ENCODE results near the gene PPM1B.

Gene PPM1B

DNA sequence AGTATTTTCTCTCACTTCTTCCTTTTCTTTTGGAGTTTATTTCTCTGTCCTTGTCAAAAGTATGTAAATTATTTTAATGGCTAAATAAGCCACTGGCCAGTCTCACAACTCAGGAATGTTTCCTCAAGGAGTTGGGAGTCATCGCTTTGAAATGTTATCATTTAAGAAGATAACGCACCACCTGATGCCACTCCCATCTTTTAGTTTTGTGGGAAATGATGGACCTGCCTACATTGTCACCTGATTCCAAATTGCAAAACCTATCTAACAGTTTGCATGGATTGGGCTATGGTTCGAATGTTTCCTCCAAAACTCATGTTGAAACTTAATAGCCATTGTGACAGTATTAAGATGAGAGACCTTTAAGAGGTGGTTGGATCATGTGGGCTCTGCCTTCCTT is 32.4 kb upstream of the PPM1B start:
- Histone ChIP-seq H3K36me3 (ENCODE audit: insufficient read depth, low read depth, low read length) (no peaks in the 10 kb centered on the region), H3K4me1 (ENCODE audit: insufficient read depth, low read length) (peaks cover 33% of the 10 kb centered on the region), H3K4me3 (ENCODE audit: low read length) (peak overlapping the region; percentile 1; the same call in 1 of the 2 replicates), H3K27me3 (ENCODE audit: insufficient read depth, low read length) (no peaks in the 10 kb centered on the region), H3K9ac (ENCODE audit: low read depth, low read length) (peak overlapping the region; percentile 65), H3K9me3 (ENCODE audit: insufficient read depth, low read depth, low read length) (no peaks in the 10 kb centered on the region), H3K27ac (ENCODE audit: low read length) (peak overlapping the region; percentile 99)

DNA sequence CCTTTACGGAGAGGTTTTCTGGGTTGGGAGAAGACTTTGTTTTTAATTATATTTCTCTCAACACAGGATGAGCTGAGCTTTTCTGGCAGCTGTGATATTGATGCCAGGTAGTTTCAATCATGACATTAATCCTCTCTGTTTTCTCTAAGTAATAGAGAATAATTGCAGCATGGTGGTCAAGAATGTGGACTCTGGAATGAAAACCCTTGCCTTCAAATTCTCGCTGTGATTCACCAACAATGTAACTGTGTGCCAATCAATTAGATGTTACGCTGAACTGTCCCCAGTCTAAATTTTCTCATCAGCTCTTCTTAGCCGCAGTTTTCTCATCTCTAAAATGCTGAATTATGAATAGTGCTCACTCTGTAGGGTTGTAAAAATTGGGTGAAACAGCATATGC is 31.6 kb upstream of the PPM1B start:
- no peaks in the 10 kb centered on the region for H3K27me3 ChIP-seq (ENCODE audit: insufficient read depth, low read length)
- H3K9ac ChIP-seq (ENCODE audit: low read depth, low read length): peak overlapping the region; percentile 65; the same call in 1 of the 2 replicates
- peak overlapping the region; percentile 99 for H3K27ac ChIP-seq (ENCODE audit: low read length)
- no peaks in the 10 kb centered on the region for H3K9me3 ChIP-seq (ENCODE audit: insufficient read depth, low read depth, low read length)
- H3K4me1 ChIP-seq (ENCODE audit: insufficient read depth, low read length): peaks cover 33% of the 10 kb centered on the region
- no peak overlapping the region for H3K4me3 ChIP-seq (ENCODE audit: low read length)
- no peaks in the 10 kb centered on the region for H3K36me3 ChIP-seq (ENCODE audit: insufficient read depth, low read depth, low read length)

DNA sequence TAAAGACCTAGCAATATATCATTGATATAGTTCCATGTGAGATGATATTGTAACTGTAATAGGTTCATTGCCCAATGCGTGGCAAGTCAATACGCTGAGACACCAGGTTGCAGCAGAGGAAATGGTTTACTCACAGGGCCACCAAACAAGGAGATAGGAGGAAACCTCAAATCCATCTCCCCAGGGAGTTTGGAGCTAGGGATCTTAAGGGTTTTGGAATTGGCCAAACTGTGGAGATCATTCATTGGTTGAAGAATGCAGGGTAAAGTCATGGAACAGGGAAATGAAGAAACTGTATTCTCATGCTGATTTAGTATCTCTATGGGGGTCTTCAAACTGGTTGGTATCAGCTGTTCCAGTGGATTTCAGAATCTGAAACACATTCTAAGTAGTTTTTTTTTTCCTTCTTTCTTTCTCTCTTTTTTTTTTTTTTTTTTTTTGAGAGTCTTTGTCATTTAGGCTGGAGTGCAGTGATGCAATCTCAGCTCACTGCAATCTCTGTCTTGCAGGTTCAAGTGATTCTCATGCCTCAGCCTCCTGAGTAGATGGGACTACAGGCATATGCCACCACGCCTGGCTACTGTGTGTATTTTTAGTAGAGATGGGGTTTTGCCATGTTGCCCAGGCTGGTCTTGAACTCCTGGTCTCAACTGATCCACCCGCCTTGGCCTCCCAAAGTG is 30.7 kb upstream of the PPM1B start:
- H3K4me1 ChIP-seq (ENCODE audit: insufficient read depth, low read length): peaks cover 33% of the 10 kb centered on the region
- peak overlapping the region; percentile 99 for H3K27ac ChIP-seq (ENCODE audit: low read length)
- H3K27me3 ChIP-seq (ENCODE audit: insufficient read depth, low read length): no peaks in the 10 kb centered on the region
- H3K9me3 ChIP-seq (ENCODE audit: insufficient read depth, low read depth, low read length): no peaks in the 10 kb centered on the region
- H3K36me3 ChIP-seq (ENCODE audit: insufficient read depth, low read depth, low read length): no peaks in the 10 kb centered on the region
- peak overlapping the region; percentile 27 for H3K4me3 ChIP-seq (ENCODE audit: low read length)
- peak overlapping the region; percentile 63; the same call in 1 of the 2 replicates for H3K9ac ChIP-seq (ENCODE audit: low read depth, low read length)

- H3K9ac ChIP-seq (ENCODE audit: low read depth, low read length): no peak overlapping the region
- no peak overlapping the region for H3K27ac ChIP-seq (ENCODE audit: low read length)
- H3K4me1 ChIP-seq (ENCODE audit: insufficient read depth, low read length): peaks cover 38% of the 10 kb centered on the region
- H3K36me3 ChIP-seq (ENCODE audit: insufficient read depth, low read depth, low read length): no peaks in the 10 kb centered on the region
- no peak overlapping the region for H3K4me3 ChIP-seq (ENCODE audit: low read length)
- H3K9me3 ChIP-seq (ENCODE audit: insufficient read depth, low read depth, low read length): no peaks in the 10 kb centered on the region
- no peaks in the 10 kb centered on the region for H3K27me3 ChIP-seq (ENCODE audit: insufficient read depth, low read length)
Observed at GRCh38 chr2:44139741-44140140, 28.9 kb upstream of the PPM1B start.

DNA sequence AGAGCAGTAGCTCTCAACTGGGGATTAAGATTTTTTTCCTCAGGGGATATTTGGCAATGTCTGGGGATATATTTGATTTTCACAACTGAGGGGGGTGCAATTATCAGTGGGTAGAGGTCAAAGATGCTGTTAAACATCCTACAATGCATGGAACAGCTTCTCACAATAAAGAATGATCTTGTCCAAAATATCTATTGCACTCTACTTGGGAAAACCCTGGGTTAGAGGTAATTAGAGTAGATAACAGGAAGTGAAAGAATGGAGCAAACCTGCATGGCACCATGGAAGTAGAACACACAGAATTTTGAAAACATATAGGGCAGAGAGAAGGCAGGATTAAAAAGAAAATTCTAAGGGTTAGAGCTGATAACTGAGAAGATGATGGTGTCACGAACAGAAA is 26.4 kb upstream of the PPM1B start:
- Histone ChIP-seq H3K27me3 (ENCODE audit: insufficient read depth, low read length) (no peaks in the 10 kb centered on the region), H3K9ac (ENCODE audit: low read depth, low read length) (no peak overlapping the region), H3K4me3 (ENCODE audit: low read length) (no peak overlapping the region), H3K27ac (ENCODE audit: low read length) (no peak overlapping the region), H3K9me3 (ENCODE audit: insufficient read depth, low read depth, low read length) (no peaks in the 10 kb centered on the region), H3K36me3 (ENCODE audit: insufficient read depth, low read depth, low read length) (no peaks in the 10 kb centered on the region), H3K4me1 (ENCODE audit: insufficient read depth, low read length) (peaks cover 19% of the 10 kb centered on the region; the same call in 1 of the 2 replicates)

- no peak overlapping the region for H3K27ac ChIP-seq (ENCODE audit: low read length)
- no peak overlapping the region for H3K4me3 ChIP-seq (ENCODE audit: low read length)
- H3K27me3 ChIP-seq (ENCODE audit: insufficient read depth, low read length): no peaks in the 10 kb centered on the region
- no peaks in the 10 kb centered on the region for H3K36me3 ChIP-seq (ENCODE audit: insufficient read depth, low read depth, low read length)
- H3K9ac ChIP-seq (ENCODE audit: low read depth, low read length): no peak overlapping the region
- H3K9me3 ChIP-seq (ENCODE audit: insufficient read depth, low read depth, low read length): no peaks in the 10 kb centered on the region
- peaks cover 7% of the 10 kb centered on the region; the same call in 1 of the 2 replicates for H3K4me1 ChIP-seq (ENCODE audit: insufficient read depth, low read length)
Observed at GRCh38 chr2:44143701-44144100, 25.0 kb upstream of the PPM1B start.

DNA sequence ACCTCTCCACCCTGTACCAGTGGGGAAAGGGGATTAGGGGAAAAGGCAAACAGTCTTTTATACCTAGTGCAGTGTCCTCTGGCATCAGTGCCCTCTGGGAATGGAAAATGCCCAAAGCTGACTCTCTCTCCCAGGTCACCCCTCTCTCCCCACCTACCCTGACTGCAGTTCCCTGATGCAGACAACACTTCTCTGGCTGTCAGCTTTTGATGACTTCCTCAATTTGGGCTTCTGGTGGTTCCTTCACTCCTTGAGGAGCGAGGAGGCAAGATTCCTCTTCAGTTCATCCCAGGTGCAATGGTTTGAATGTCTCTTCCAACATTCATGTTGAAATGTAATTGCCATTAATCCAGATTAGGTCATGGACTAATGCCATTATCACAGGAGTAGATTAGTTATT is 19.7 kb upstream of the PPM1B start:
- Histone ChIP-seq H3K9ac (ENCODE audit: low read depth, low read length) (no peak overlapping the region), H3K36me3 (ENCODE audit: insufficient read depth, low read depth, low read length) (no peaks in the 10 kb centered on the region), H3K9me3 (ENCODE audit: insufficient read depth, low read depth, low read length) (no peaks in the 10 kb centered on the region)

DNA sequence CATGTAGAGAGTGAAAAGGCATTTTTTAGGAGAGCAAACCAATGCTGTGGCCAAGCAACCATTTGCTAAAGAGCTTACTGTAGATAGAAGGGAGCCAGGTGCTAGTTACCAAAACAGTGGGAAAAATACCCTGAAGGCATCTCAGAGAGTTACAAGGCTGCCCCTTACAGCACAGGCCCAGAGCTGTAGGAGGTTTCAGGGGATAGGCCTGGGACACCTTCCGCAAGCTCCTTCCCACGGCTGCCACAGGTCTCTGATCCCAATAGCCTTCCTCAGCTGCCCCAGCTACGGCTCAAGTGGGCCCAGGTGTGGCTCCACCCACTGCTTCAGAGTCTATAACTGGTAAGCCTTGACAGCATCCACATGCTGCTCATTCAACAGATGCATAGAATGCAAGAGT is 18.2 kb upstream of the PPM1B start:
- Histone ChIP-seq H3K36me3 (ENCODE audit: insufficient read depth, low read depth, low read length) (no peaks in the 10 kb centered on the region), H3K27ac (ENCODE audit: low read length) (no peak overlapping the region), H3K27me3 (ENCODE audit: insufficient read depth, low read length) (no peaks in the 10 kb centered on the region), H3K9ac (ENCODE audit: low read depth, low read length) (no peak overlapping the region), H3K4me3 (ENCODE audit: low read length) (no peak overlapping the region), H3K4me1 (ENCODE audit: insufficient read depth, low read length) (no peaks in the 10 kb centered on the region), H3K9me3 (ENCODE audit: insufficient read depth, low read depth, low read length) (no peaks in the 10 kb centered on the region)

More for the DNA sequence above, 19.7 kb upstream of the PPM1B start:
- Histone ChIP-seq H3K4me1 (ENCODE audit: insufficient read depth, low read length) (no peaks in the 10 kb centered on the region), H3K4me3 (ENCODE audit: low read length) (no peak overlapping the region), H3K27ac (ENCODE audit: low read length) (no peak overlapping the region), H3K27me3 (ENCODE audit: insufficient read depth, low read length) (no peaks in the 10 kb centered on the region)

GRCh38 chr2:44152865-44153669 is 15.6 kb upstream of the PPM1B start:
- H3K4me3 ChIP-seq (ENCODE audit: low read length): no peak overlapping the region
- peaks cover 4% of the 10 kb centered on the region; the same call in 1 of the 2 replicates for H3K4me1 ChIP-seq (ENCODE audit: insufficient read depth, low read length)
- no peaks in the 10 kb centered on the region for H3K9me3 ChIP-seq (ENCODE audit: insufficient read depth, low read depth, low read length)
- H3K36me3 ChIP-seq (ENCODE audit: insufficient read depth, low read depth, low read length): no peaks in the 10 kb centered on the region
- no peaks in the 10 kb centered on the region for H3K27me3 ChIP-seq (ENCODE audit: insufficient read depth, low read length)
- no peak overlapping the region for H3K9ac ChIP-seq (ENCODE audit: low read depth, low read length)
- no peak overlapping the region for H3K27ac ChIP-seq (ENCODE audit: low read length)

DNA sequence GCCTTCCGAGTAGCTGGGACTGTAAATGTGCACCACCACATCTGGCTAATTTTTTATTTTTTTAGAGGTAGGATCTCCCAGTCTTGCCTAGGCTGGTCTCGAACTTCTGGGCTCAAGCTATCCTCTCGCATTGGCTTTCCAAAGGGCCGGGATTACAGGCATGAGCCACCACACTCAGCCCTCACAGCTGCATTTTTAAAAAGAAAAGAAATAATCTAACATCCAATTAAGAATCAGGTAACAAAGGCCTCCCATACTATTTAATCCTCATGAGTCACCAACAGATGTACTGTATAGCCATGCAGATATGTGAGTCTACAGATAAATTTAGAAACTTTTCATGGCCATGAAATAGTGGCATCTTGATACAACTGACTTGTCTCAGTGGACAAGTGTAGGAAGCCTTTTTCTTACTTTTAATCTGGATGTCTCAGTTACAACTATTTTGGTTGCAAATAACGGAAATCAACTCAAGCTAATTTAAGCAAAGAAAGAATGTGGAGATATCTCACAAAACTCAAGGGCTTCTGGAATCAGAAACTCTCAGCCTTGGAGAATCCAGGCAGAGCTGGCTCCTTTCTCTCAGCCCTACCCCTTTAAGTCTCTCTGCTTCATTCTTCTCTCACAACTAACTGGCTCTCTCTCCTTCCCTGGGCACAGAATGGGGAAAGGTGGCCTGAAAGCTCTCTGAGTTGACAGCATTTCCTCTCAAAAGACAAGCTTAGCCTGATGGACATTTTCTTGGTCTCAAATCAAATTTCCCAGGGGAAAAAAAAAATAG is 12.8 kb upstream of the PPM1B start:
- Histone ChIP-seq H3K27ac (ENCODE audit: low read length) (no peak overlapping the region), H3K9ac (ENCODE audit: low read depth, low read length) (no peak overlapping the region; the same call in 1 of the 2 replicates)

DNA sequence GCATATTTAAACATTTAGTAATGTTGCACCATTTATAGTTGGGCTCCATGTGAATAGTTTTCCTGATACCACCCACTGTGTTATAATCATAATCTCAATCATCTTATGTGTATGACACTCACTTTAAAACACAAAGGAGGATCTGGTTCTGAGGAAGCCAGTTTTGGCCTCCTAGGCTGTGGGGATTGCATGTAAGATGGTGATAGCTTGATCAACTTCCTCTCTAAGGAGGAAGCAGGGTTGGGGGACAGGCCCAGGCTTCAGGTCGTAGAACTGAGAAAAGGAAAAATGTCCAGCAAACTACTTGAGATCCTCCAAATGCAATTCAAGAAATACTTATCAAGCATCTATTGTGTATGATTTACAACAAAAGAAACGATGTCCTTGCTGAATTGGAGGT is 4.9 kb upstream of the PPM1B start:
- Histone ChIP-seq H3K27me3 (ENCODE audit: insufficient read depth, low read length) (no peaks in the 10 kb centered on the region), H3K4me3 (ENCODE audit: low read length) (no peak overlapping the region), H3K36me3 (ENCODE audit: insufficient read depth, low read depth, low read length) (no peaks in the 10 kb centered on the region), H3K4me1 (ENCODE audit: insufficient read depth, low read length) (peaks cover 4% of the 10 kb centered on the region; the same call in 1 of the 2 replicates), H3K9ac (ENCODE audit: low read depth, low read length) (no peak overlapping the region), H3K27ac (ENCODE audit: low read length) (no peak overlapping the region), H3K9me3 (ENCODE audit: insufficient read depth, low read depth, low read length) (peaks cover 9% of the 10 kb centered on the region)

More for the DNA sequence above, 12.8 kb upstream of the PPM1B start:
- H3K9me3 ChIP-seq (ENCODE audit: insufficient read depth, low read depth, low read length): no peaks in the 10 kb centered on the region
- H3K27me3 ChIP-seq (ENCODE audit: insufficient read depth, low read length): no peaks in the 10 kb centered on the region
- no peak overlapping the region for H3K4me3 ChIP-seq (ENCODE audit: low read length)
- H3K36me3 ChIP-seq (ENCODE audit: insufficient read depth, low read depth, low read length): no peaks in the 10 kb centered on the region
- H3K4me1 ChIP-seq (ENCODE audit: insufficient read depth, low read length): peaks cover 4% of the 10 kb centered on the region; the same call in 1 of the 2 replicates

Data from iPS-20b (cell line).